ENCODE results near the gene SUGCT. TPM values are rescaled to one million over a fixed set of nuclear protein-coding genes. Genes with fewer than 3 reads are reported as not detected.
A peak's percentile ranks its signal among the peaks of the same experiment; 100 is the strongest.

SUGCT gene
- total RNA-seq, 1 donor from 2014 or later: 1.2 TPM

DNA sequence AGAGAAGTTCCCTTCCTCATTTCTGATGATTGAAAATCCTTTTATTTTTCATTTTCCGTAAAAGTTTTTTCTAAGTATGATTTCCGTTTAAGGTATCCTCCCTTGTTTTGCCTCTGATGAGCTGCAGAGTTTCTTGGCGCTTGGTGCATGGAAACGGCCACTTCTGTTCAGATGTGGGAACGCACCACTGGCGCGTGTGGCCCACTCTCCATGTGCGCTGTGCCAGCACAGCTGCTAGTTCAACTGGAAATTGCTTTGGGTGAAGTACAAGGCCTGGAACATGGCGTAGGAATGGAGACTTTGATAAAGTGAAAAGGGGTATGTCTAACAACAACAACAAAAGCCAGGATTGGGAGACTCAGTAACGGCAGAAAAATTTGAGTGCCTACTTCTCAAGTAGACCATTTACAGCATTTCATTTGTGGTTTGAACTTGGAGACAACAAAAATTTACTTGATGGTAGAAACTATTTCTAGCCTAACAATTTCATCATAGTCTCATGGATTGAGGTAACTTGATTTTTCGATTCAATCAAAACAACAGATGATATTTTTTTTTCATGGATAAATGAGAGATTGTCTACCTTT is 364.2 kb downstream of the SUGCT start:
- FAIRE-seq (no peak), DNase-seq (ENCODE audit: low spot score in 2 of 2) (no peak)

DNA sequence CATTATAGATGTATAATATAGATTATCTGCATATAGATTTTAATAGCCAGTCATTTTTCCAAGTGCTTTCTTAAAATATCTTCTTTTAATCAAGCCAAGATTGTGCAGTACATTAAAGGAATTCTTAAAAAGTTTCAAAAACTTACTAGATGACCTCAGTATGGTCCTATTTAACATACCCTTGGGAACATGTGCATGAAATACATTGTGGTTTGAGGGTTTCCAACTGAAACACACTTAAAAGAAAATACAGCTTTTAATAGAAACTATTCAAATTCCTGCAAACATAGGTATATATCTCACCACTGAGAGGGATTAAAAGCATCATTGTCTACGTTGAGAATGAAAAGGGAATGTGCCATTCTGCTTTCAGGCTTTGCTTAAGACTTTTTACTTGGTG is 364.9 kb downstream of the SUGCT start:
- FAIRE-seq (no peak), DNase-seq (ENCODE audit: low spot score in 2 of 2) (no peak)

DNA sequence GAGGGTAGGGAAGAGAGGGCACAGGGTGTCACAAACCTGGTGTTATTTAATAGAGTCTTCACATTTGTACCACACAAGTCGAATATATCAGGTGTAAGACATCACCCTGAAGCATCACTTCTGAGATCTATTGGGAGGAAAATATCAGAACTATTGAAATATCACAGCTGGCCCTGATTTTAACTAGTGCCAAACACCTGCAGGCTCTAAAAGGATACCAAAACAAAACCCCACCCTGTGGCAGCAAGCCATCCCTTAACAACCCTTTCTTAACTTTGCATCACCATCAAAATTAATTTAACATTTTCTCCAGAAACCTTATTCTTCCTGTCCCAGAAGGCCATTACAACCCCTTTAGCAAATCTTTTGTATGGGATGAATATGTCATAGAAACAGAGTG is 365.4 kb downstream of the SUGCT start:
- no peak for DNase-seq (ENCODE audit: low spot score in 2 of 2)
- FAIRE-seq: no peak

DNA sequence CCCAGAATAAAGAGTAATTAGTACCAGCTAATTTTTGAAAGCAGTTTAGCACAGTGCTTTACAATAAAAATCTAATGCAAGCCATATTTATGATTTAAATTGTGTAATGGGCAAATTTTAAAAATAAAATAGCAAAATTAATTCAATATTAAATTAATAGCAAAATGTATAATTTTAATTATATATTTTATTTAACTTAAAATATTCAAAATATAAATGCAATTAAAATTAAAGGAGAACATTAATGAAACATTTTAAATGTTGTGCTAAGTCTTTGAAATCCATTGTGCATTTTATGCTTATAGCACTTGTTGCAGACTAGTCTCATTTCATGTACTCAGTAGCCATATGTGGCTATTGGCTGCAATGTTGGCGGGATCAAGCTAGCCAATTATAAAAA is 367.6 kb downstream of the SUGCT start:
- FAIRE-seq (peak; percentile 31), DNase-seq (ENCODE audit: low spot score in 2 of 2) (no peak)

DNA sequence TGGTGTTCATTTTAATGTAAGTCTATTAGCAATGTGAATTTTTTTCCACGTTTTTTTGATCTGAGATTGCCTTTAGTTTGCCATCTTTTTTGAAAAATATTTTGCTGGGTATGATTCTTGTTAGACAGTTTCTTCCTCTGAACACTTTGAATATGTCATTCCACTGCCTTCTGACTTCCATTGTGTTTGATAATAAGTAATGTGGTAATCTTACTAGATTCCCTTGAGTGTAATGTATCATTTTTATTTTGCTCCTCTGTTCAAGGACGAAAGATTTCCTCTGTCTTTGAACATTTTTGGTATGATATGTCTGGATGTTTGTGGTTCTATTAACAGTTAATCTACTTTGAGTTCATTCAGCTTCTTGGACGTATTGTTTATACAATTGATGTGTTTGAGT is 371.4 kb downstream of the SUGCT start:
- FAIRE-seq (no peak), DNase-seq (ENCODE audit: low spot score in 2 of 2) (no peak)

DNA sequence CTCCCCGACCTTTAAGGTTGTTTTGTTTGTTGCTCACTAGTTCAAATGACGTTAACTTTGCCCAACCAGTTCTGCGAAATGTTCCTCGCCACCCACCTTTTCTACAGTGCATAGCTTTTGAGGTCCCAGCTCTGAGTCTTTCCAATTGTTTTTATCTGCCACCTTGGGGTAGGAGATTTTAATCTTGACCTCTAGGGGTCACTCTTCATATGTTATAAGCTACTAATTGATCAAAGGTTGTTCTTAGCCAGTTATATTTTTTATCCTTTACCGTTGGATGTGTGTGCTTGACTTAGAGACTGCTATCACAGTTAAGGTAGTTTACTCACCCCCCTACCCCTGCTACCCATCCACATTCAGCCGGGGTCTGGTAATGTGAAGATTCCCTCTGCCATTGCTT is 372.4 kb downstream of the SUGCT start:
- FAIRE-seq (no peak), DNase-seq (ENCODE audit: low spot score in 2 of 2) (no peak)

DNA sequence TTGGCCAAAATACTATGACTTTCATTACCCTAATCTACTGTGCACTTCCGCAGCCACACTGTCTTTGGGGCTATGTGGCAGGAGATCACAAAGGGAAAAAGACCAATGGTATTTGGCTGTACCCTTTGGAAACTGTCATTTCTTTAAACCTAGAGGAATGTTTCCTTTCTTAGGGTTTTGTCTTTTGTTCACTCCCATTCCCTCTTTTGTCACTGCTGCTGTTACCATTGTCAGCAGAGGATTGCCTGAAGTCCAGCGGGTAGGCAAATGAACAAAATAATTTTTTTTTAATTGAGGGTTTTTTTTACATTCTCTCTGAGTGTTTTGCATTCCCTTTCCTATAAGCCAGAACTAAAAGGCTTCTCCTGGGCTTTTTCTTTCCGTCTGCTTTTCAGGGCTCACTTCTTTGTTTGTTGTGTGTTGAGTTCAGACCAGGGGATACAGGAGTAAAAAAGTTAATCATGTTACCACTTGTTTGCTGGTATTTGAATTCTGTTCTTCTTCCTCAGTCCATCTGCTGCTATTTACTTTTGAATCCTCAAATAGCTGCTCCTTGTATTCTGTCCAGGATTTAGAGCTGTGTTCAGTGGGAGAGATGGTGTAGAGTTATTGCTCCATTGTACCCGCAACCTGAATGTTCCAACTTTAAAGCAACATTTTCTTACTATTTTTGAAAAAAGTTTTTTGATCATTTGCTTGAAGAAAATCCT is 374.6 kb downstream of the SUGCT start:
- FAIRE-seq: no peak
- DNase-seq (ENCODE audit: low spot score in 2 of 2): no peak

DNA sequence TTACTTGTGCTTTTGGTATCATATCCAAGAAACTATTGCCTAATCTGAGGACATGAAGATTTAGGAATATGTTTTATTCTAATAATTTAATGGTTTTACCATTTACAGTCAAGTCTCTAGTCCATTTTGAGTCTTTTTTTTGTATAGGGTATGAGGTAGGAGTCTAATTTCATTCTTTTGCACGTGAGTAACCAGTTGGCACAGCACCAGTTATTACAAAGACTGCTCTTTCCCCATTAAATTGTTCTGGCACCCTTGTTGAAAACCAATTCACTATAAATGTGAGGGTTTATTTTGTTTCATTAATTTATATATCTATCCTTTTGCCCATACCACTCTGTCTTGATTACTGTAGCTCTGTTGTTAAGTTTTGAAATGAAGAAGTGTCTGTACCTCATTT is 381.6 kb downstream of the SUGCT start:
- DNase-seq (ENCODE audit: low spot score in 2 of 2) (no peak), FAIRE-seq (no peak)

DNA sequence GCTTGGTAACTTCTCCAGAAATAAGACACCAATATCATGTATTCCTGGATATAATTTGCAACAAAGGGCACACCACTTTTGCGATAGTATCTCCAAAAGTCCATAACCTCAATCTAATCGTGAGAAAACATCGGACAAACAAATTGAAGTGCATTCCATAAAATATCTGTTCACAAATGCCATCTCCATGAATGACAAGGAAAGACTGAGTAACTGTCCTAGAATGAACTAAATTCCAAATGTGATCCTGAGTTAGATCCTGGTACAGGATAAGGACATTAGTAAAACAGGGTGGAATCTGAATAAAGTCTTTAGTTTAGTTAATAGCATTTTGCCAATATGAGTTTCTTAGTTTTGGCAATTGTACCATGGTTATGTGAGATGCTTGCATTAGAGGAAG is 384.2 kb downstream of the SUGCT start:
- DNase-seq (ENCODE audit: low spot score in 2 of 2) (no peak), FAIRE-seq (no peak)

DNA sequence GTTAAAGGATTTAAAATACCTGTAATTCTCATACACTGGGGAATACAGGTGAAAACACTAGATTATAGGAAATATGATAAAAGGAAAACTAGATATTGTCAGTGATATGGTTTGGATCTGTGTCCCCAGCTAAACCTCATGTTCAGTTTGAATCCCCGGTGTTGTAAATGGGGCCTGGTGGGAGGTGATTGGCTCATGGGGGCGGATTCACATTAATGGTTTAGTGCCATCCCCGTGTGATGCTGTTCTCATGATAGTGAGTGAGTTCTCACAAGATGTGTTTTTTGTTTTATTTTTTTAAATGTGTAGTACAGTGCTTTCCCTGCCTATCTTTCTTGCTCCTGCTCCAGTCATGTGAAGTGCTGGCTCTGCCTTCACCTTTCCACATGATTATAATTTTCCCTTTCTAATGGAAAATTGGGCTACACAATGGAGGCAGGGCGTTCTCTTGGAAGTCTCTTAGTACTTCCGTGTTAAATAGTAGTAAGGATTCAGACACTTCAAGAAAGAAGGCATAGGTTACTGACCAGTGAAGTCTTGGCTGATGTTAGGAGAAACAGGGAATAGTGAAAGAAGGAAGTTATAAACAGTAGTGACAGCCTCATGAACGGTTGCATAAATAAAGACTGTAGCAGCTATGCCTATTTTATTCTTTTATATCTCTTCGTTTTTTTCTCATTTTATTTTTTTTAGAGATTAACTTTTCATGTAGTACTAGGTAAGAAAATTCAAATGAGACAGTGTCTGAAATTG is 386.4 kb downstream of the SUGCT start:
- FAIRE-seq: no peak
- no peak for DNase-seq (ENCODE audit: low spot score in 2 of 2)

DNA sequence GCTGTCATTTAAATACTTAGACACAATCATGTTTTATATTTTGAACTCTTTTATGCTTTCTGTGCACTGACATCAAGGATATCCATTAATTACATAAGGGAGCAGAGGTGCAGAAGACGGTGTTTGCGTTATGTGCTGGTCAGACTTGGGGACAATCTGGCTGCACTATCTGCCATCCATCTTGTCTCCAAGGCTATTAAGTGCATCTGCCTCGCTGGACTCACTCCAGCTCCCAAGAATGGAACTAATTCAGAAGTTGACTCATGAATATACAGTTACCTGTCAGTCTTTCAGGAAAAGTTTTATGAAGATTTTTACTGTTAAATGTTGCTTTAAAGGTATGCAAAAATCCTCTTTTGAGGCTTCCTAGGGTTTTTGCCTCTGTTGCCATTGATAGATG is 391.0 kb downstream of the SUGCT start:
- FAIRE-seq (no peak), DNase-seq (ENCODE audit: low spot score in 2 of 2) (no peak)

DNA sequence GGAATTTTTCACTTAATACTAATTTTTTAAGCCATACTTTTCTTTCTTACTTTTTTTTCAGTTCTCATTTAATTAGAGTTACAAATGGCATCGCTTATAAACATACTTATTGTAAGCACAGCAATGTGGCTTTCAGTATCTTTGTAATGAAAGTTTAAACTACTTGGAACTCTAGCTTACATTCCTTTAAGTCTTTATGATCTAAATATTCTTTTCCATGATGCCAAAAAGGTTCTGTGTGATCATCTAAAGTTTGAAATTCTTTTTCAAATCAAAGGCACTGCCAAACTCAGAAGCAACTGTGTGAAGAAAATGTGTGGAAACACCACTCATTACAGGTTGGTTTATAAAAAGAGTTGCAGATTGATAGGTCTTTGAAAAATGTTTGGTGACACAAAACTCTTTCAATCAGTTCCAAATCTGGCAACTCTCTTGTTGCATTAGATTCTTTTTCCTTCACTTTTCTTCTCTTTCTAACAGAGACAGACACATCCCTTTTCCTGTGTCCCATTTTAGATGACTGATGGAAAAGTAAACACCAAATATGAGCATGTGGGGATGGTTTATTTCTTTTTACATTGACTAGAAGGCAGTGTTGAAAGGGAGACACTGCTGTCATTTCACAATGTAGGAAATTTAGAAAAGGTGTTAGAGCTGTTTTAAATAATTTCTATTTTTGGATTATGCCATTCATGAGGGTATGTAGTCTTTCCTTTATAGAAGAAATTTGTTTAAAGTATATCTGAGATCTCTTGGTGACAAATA is 392.3 kb downstream of the SUGCT start:
- no peak for FAIRE-seq

DNA sequence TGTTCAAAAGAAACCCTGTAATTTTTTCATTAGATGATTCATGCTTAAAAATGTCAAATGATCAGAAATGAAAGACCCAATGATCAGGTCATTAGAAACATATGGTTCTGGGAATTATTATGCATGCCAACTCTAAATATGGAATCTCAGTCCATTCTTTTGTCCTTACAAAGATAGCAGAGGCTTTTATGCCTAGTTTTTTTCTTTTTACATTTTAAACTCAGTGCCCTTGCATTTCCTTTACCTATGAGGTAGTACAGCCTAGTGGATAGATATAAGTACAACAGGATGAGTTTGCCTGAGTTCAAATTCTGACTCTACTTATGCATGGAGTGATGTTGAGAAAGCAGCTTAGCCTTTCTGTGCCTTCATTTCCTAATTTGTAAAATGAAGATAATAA is 392.9 kb downstream of the SUGCT start:
- DNase-seq (ENCODE audit: low spot score in 2 of 2): no peak
- no peak for FAIRE-seq

More for the DNA sequence above, 392.3 kb downstream of the SUGCT start:
- no peak for DNase-seq (ENCODE audit: low spot score in 2 of 2)

DNA sequence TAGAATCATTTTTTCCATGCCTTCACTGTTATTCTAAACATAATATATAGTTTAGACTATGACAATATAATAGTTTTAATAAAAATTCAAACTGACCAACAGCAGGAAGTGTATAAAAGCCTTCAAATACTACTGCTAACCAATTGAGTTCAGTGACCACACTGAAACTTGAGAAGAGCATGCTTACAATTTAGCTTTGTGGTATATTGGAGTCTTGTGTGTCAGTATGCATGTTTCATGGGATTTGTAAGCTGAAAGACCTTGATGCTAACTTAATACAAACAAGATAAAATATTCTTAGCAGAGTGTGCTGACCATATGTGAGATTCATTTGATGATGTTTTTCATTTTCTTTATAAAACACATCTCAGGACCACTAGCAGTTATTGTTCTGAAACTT is 395.5 kb downstream of the SUGCT start:
- DNase-seq (ENCODE audit: low spot score in 2 of 2) (no peak), FAIRE-seq (no peak)

DNA sequence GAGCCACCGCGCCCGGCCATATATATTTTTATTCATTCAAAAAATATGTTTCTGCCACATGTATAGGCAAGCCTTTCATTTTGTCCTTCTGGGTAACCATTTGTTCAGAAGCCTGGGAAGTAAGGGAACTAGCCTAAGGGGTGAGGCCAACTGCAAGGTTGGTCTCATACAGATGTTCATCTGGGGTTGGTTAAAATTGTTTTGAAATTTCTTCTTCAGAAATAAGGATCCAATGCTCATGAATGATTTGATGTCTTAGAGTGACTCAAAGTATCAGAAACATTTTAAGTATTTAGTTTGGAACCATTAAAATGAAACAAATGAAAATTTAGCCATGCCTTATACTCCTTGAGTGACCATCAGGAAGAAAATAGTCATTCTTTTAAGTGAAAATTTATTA is 397.2 kb downstream of the SUGCT start:
- no peak for FAIRE-seq

DNA sequence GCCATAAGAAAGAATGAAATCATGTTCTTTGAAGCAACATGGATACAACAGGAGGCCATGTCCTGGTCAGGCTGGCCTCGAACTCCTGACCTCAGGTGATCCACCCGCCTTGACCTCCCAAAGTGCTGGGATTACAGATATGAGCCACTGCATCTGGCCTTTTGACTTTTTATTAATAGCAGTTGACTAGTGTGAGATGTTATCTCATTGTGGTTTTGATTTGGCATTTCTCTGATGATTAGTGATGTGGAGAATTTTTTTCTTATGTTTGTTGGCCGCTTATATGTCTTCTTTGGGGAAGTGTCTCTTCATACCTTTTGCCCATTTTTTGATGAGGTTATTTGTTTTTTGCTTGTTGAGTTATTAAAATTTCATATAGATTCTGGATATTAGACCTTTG is 400.9 kb downstream of the SUGCT start:
- DNase-seq (ENCODE audit: low spot score in 2 of 2) (no peak), FAIRE-seq (no peak)

More for the DNA sequence above, 397.2 kb downstream of the SUGCT start:
- no peak for DNase-seq (ENCODE audit: low spot score in 2 of 2)

DNA sequence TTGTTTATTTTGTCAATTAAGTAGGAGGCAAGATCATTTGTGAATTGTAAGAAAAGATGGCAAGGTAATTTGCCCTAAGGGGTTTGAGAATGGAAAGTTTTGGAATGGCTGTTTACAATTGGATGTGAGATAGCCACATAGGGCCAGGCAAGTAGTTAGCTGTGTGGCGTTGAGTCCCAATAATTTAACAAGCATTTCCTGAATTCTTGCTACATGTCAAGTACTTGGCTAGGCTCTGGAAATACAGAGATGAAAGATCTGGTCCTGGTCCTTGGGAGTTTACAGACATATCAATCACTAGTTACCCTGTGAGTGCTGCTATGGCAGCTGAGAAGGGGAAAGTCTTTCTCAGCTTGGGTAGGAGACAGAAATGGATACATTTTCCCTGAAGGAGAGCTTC is 401.6 kb downstream of the SUGCT start:
- FAIRE-seq (no peak), DNase-seq (ENCODE audit: low spot score in 2 of 2) (no peak)

DNA sequence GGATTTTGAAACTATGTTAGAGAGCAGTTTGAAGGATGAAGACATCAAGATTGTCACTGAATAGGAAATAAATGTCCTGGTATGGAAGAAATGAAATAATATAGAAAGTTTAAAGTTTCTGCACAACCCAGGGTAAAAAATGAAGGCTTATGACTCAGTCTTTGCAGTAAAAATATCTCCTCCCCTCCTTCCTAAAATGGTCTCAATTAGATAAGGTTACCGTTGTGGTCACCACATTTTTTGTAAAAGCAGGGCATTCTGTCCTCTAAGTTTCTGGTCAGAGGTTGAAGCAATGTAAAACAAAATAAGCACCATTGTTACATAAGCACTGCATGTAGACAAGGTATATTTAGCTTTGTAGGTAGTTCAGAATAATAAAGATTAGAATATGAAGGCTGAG is 403.5 kb downstream of the SUGCT start:
- DNase-seq (ENCODE audit: low spot score in 2 of 2): no peak
- no peak for FAIRE-seq

DNA sequence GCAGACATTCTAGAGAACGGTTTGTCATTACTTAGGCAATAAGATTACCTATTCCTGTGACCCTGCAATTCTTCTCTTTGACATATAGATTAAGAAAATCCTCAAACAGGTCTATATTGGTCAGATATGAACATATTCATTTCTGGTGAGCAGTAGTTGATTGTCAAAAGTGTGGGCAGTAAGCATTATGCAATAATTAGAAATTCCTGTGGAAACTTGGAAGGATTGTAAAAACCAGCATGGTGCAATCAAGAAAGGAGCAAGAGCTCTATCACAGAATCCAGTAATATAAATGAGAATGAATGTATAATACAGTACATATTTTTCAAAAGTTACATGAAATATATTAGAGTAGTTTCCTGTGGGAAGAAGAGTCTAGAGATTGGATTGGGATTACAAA is 406.5 kb downstream of the SUGCT start:
- DNase-seq (ENCODE audit: low spot score in 2 of 2) (no peak), FAIRE-seq (no peak)

DNA sequence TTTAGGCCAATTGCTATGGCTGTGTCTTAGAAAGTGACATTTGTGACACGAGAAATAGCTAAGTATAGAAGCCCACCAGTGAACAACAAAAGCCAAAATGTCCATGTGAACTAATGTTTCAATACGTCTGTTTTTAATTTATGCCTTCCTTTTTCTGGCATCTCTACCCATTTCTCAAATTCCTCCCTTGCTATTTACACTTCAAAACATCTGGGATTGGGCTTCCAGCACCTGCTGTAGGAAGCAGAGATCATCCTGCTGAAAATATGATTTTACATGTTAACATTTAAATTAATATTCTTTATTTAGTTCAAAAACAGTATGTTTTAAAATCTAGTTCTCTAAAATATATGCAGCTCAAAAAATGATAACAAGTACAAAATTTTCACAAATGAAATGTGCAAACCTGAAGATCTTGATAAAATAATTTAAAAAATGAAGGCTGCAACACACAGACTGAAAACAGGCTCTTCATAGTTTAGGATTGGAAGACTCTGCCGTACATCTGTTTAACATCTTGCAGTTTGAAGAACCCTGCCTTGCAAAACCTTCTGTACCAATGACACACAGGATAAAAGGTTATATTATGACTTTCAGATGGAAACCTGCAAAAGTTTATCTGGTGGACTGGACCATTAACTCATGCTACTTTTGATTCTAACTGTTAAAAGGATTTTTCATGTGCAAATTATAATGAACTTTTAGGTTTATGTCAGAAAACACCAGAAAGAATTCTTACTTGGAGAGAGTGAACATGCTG is 408.4 kb downstream of the SUGCT start:
- FAIRE-seq: no peak
- DNase-seq (ENCODE audit: low spot score in 2 of 2): no peak
